Measurements from ENCODE around the gene SLC15A4.

The SLC15A4 gene

GRCh38 chr12:128797119-128798118, 26.3 kb downstream of the SLC15A4 start:
- H3K27ac ChIP-seq (replicated peaks) = no peak overlapping the region
- no peak for DNase-seq (ENCODE audit: low read depth in 1 of 2, low spot score in 1 of 2)
- no peaks in the 10 kb centered on the region for H3K27me3 ChIP-seq (ENCODE audit: insufficient read depth, poor library complexity, severe bottlenecking)
- H3K4me3 ChIP-seq (replicated peaks; ENCODE audit: insufficient read depth, low read length) = no peak overlapping the region
- TF ChIP-seq SPI1 (IDR thresholded peaks at IDR 0.05; ENCODE audit: borderline replicate concordance, low read depth) (no peak), REST (IDR thresholded peaks at IDR 0.05; ENCODE audit: insufficient replicate concordance, low read depth) (no peak), POLR2AphosphoS5 (IDR thresholded peaks at IDR 0.05; ENCODE audit: low read depth) (no peak), GABPA (IDR thresholded peaks at IDR 0.05; ENCODE audit: low read depth) (no peak)
- TF ChIP-seq, protein P1, sequence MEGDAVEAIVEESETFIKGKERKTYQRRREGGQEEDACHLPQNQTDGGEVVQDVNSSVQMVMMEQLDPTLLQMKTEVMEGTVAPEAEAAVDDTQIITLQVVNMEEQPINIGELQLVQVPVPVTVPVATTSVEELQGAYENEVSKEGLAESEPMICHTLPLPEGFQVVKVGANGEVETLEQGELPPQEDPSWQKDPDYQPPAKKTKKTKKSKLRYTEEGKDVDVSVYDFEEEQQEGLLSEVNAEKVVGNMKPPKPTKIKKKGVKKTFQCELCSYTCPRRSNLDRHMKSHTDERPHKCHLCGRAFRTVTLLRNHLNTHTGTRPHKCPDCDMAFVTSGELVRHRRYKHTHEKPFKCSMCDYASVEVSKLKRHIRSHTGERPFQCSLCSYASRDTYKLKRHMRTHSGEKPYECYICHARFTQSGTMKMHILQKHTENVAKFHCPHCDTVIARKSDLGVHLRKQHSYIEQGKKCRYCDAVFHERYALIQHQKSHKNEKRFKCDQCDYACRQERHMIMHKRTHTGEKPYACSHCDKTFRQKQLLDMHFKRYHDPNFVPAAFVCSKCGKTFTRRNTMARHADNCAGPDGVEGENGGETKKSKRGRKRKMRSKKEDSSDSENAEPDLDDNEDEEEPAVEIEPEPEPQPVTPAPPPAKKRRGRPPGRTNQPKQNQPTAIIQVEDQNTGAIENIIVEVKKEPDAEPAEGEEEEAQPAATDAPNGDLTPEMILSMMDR (IDR thresholded peaks at IDR 0.05; ENCODE audit: insufficient read depth, low read length) = no peak

DNA sequence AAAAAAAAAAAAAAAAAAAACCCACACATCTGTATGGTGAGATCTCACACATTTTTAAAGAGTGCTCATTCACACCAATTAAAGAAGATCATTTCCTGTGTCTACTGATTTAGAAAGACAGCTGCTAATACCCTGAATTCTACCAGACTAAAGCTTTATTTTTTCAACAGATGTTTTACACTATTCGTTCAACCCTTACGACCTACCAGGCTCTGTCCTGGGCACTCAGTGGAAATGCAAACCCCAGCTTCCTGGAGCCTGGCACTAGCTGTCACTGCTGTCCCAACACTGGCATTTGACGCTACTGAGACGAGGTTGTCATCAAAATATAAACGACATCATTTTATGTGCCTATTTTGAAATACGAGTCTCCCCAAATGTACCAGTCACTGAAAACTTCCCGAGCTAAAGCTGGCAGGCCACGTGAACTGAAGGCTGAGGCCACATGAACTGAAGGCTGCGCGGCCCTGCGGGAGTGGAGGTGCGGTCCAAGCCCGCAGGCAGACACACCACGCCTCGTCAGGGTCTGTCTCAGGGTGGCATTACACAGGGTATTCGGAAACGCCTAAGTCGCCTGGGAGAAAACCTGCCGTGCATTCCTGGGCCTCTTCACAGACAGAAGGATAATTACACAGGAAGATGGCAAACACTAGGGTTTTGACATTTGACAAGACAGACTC, 27.2 kb downstream of the SLC15A4 start:
- H3K27ac ChIP-seq (replicated peaks) = no peak overlapping the region

GRCh38 chr12:128795530-128796361, 28.0 kb downstream of the SLC15A4 start:
- no peak overlapping the region for H3K4me3 ChIP-seq (replicated peaks; ENCODE audit: insufficient read depth, low read length)
- TF ChIP-seq, protein P1 (IDR thresholded peaks at IDR 0.05; ENCODE audit: insufficient read depth, low read length) = no peak
- TF ChIP-seq SPI1 (IDR thresholded peaks at IDR 0.05; ENCODE audit: borderline replicate concordance, low read depth) = peak; percentile 66
- DNase-seq (ENCODE audit: low read depth in 1 of 2, low spot score in 1 of 2) = no peak
- H3K27me3 ChIP-seq (ENCODE audit: insufficient read depth, poor library complexity, severe bottlenecking) = no peaks in the 10 kb centered on the region
- no peak overlapping the region for H3K27ac ChIP-seq (replicated peaks)

More for the DNA sequence above, 27.2 kb downstream of the SLC15A4 start:
- TF ChIP-seq GABPA (IDR thresholded peaks at IDR 0.05; ENCODE audit: low read depth) = no peak
- TF ChIP-seq POLR2AphosphoS5 (IDR thresholded peaks at IDR 0.05; ENCODE audit: low read depth) = no peak
- no peak for TF ChIP-seq SPI1 (IDR thresholded peaks at IDR 0.05; ENCODE audit: borderline replicate concordance, low read depth)
- no peak overlapping the region for H3K4me3 ChIP-seq (replicated peaks; ENCODE audit: insufficient read depth, low read length)
- no peak for DNase-seq (ENCODE audit: low read depth in 1 of 2, low spot score in 1 of 2)
- H3K27me3 ChIP-seq (ENCODE audit: insufficient read depth, poor library complexity, severe bottlenecking) = no peaks in the 10 kb centered on the region

DNA sequence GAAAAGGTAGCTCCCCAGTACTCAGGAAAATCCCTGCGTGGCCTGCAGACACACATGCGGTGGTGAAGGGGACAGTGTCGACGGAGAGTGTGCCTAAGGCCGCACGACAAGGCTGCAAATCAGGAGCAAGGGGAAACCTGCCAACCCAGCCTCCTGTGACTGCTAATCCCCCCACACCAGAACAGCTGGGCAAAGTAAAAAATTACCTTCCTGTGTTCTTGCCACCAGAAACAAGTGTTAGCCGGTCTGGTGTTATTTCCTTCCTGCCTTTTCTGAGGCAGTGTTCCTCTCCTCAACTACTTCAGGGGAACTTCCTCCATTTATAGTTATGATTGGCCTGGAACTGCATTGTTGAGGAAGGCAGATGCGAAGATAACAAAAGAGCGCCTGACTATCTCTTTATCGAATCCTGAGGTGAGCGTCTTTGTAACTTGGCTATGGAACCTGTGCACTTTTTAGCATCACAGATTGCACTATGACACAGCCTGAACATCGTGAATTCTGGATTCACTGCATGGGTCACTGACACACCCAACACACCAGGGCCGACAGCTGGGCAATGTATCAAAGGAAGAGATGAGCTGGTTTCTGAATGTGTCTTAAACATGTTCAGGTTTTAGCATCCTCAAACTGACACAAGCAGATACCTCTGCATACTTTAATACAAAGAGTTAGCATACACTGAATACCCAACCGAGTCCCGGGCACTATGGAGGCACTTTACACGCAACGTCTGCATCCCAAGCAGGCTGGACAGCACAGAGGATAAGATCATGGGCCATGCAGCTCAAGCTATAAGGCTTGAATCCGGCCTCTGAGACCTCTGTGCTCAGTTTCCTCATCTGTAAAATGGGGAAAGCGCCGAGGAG, 28.9 kb downstream of the SLC15A4 start:
- Histone ChIP-seq H3K4me3 (replicated peaks; ENCODE audit: insufficient read depth, low read length) (no peak overlapping the region), H3K27me3 (ENCODE audit: insufficient read depth, poor library complexity, severe bottlenecking) (no peaks in the 10 kb centered on the region), H3K27ac (replicated peaks) (0 out of 2 replicates have a peak overlapping the region, but pooled peaks have one; percentile 3)
- TF ChIP-seq POLR2AphosphoS5 (IDR thresholded peaks at IDR 0.05; ENCODE audit: low read depth) = no peak
- TF ChIP-seq SPI1 (IDR thresholded peaks at IDR 0.05; ENCODE audit: borderline replicate concordance, low read depth) = no peak
- TF ChIP-seq, protein P1 (IDR thresholded peaks at IDR 0.05; ENCODE audit: insufficient read depth, low read length) = no peak
- no peak for TF ChIP-seq GABPA (IDR thresholded peaks at IDR 0.05; ENCODE audit: low read depth)
- no peak for TF ChIP-seq REST (IDR thresholded peaks at IDR 0.05; ENCODE audit: insufficient replicate concordance, low read depth)
- peak in 1 of 2 experiments; percentile 9 for DNase-seq (ENCODE audit: low read depth in 1 of 2, low spot score in 1 of 2)
